NCI-H1092 treated with DMSO at 0.1 percent for 48 hours (cell line): ENCODE results near the gene HES1.

Experiments
- DNase-seq: peaks from one replicate; lab custom pipeline; 2025; lab: John Stamatoyannopoulos, UW

HES1 gene

DNA sequence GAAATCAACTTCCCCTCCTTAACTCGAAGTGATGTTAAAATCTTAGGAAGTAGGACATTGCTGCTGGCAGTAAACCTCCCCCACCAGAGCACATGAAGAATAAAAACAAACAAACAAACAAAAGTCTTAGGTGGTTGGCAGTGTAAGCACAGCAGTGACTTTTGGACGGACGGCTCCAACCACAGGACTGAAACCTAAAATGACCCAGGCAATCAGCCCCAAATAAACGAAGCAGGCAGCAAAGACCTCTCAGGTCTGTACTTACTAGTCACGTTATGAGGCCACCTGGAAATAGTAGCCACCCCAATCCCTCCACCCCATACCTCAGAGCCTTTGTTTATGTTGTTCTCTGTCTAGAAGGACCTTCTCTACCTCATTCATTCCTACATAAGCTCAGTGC is 33.5 kb upstream of the HES1 start:
- DNase-seq: no peak

DNA sequence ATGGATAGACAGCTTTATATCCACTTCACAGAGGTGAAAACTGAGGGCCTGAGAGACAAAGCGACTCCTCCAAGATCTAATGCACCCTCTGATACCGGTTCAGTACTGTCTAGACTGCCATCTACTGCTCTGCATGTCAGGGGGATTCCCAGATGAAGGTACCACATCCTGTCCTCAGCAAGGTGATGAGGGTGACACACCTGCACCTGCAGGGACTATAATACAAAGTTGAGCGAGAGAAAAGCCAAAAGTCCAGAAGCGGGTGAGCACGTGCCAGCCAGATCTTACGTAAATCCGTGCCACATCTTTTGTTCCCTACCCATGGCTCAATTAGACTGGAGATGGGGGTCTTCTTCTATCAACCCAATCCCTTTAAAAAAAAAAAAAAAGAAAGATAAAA is 32.4 kb upstream of the HES1 start:
- no peak for DNase-seq

DNA sequence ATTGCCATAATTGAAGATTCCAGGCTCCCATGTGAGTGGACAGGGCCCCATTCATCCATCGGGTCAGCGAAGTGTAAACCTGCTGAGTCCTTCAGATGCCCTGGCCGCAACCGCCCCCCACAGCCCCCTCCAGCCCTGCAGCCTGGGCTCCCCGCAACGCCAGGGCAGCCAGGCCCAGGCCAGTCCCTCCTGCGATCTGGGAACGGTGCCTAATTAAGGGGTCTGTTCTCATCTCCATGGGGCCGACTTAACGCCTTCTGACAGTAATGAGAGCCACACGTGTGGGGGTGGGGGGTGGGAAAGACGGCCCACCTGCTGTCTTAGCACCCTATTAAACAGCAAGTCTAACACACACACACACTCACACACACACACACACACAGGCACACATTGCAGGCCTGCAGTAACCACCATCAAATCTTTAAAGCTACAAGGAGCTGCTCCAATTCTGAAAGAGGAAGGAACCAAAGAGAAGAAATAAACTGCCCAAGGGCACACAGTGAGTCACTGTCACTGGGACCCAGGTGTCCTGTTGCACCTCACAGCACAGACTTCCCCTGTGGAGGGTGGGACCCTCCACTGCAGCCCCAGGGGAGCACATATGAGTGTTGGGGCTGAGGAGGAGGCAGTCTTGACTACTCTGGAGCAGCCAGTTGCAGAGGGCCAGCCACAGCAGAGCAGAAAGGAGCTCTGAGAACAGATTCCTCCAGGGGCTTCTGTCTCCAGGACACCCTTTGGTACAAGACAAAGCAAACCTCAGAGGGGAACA is 31.8 kb upstream of the HES1 start:
- no peak for DNase-seq

DNA sequence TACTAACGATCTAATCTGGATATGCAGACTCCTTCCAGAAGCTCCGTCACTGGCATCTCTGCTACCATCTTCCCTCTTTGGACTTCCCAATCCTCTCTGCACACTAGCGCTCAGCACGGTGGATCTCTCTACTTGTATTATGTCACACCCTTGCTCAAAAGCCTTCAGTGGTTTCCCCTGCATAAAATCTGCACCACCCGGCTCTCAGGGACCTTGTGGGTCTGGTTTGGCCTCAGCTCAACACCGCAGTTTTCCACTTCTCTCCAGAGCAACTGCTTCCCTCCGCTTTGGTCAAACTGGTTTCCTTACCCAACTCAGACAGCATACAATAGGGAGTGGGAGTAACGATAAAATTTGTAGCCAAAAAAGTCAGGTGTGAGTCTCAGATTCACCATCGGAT is 30.7 kb upstream of the HES1 start:
- no peak for DNase-seq

DNA sequence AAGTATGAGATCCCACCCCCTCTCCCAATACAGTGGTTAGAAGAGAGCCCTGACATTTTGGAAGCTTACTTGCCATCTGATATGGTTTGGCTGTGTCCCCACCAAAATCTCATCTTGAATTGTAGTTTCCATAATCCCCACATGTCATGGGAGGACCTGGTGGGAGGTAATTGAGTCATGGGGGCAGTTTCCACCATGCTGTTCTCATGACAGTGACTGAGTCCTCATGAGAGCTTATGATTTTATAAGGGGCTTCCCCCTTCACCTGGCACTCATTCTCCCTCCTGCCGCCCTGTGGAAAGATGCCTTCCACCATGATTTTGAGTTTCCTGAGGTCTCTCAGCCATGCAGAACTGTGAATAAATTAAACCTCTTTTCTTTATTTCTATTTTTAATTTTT is 28.8 kb upstream of the HES1 start:
- no peak for DNase-seq

DNA sequence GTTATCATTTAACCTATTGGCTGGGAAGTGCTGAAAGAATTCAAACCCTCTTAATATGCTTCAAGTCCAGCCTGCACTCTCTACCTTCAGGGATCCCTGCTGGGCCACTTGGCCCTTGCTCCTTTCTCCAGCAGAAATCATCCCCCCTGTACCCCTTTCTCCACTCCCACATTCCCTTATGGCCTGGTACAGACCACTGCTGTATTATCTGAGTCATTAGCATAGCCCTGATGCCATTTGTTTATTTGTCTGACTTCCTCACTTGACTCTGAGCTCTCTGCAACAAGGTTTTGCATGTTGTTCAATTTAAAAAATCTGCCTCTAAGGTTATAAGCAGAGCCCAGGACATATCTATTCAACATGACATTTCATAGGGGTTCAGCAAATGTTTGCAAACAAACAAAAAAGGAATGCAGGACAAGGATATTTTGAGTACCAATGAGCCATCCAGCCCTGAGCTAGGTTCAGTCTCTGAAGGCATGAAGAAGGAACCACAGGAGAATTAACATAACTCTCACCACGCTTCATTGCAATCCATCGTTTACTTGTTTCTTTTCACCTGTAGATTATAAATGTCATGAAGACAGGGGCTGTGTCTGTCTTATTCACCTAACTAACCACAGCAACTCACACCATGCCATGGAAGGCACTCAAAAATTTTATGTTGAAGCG is 26.6 kb upstream of the HES1 start:
- DNase-seq: no peak

DNA sequence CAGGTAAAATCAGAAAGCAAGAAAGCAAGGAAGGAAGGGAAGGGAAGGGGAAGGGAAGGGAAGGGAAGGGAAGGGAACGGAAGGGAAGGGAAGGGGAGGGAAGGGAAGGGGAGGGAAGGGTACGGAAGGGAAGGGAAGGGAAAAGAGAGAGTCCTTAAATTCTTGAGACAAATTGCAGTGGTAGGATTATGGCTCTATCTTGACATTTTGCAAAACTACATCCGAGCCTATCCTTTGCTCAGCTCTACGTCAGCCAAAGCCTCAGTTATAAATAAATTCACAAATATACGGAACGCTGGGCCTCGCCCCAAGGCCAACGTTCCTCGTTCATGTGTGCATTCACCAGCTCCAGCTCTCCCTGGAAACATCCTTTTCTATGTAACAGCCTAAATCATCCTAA is 25.5 kb upstream of the HES1 start:
- DNase-seq: no peak

DNA sequence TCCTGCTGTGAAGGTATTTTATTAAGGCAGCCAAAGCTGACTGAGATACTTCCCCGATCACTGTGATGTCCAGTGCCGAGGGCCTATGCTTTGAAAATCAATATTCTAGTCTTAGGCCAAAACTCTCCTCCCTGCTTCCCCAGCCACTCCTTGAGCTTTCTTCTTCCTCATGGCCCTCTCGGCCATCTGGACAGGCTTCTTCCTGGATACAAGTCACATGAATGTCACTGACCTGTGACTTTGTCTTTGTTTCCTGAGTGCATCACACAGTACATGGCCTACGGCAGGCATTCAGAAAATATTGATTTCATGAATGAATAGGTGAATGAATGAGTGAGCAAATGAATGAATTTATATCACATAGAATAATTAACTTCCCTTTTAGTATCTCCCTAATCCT is 24.6 kb upstream of the HES1 start:
- DNase-seq: no peak

DNA sequence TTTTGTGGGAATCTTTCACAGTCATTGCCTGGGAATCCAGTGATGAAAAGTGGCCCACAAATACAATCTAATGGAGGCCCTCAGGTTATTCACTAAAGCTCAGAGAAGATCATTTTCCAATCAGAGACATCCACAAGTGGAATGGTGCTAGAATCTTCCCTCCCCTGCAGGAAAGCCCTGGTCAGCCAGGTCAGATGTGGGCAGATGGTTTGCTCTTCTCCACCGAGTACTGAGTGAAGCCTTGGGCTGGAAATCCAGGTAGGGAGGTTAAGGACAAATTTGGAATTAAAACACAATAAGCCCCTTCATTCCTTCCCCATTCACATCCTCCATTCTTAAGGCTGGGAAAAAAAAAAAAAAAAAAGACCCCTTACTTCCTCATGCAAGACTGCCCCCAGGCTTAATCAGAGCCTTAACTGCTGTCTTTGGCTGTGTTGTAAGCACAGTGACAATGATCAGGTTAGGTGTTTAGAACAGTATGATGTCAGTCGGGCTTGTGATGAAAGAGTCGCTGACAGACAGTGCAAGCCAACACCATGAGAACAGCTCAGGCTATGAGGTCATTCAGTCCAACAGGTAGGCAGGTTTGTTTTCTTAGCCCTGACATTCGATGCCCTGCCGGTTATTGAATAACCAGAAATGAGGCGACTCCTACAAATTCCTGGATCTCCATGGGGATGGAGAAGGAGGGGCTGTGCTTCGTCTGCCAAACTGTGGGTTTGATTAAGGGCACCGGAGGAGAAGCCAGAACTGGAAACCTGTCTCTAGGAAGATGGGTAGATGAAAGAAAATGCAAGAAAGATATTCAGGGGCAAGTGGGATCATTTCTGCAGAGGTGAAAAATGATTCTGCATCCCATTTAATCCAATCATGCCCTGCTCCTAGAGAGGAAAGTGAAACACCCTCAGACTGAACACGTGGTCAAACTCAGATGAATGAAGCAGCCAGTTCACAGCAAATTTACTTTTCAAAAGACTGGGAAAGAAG is 23.5 kb upstream of the HES1 start:
- peak; percentile 62 for DNase-seq

DNA sequence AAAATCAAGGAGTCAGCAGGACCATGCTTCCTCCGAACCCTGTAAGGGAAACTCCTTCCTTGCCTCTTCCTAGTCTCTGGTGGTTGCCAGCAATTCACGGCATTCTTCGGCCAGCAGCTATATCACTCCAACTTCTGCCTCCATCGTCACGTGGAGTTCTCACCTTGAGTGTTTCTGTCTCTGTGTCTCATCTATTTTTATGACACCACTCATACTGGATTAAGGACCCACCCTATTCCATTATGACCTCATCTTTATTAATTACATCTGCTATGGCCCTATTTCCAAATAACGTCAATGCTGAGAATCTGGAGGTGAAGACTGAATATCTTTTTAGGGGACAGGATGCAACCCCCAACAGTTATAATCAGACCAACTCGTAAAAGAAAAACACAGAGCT is 21.8 kb upstream of the HES1 start:
- DNase-seq: no peak

DNA sequence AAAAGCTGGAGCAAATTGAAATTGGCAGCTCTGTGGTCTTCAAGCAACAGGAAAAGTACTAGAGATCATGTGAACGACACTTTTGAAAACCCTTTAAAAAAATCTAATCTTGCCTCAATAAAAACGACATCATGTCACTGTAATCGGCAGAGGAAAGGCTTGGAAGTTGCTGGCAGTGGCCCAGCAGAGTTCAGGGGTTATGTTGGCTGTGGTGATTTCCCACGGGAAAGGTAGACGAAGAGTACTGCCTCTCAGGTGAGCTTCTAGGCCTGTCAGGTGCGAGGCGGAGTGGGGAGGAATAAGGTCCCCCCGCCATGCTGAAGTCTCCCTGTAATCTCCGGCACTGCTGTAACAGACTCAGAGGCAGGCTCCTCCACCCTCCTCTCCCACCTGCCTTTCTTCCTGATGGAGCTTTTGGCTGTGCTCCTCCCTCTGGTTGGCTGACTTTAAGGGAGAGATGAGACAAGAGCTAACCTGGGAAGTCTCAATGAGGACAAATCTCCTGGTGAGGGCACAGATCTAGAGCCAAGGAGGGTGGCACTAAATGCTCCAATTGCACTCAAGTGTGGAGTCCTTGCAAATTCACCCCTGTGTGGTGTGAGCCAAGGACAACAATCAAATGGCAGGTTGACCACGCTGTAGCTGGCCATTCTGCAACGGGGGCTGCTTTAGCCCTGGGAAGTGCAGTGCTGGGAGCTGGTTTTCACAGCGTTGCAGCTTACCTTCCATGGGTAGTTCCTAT is 18.7 kb upstream of the HES1 start:
- DNase-seq: no peak

DNA sequence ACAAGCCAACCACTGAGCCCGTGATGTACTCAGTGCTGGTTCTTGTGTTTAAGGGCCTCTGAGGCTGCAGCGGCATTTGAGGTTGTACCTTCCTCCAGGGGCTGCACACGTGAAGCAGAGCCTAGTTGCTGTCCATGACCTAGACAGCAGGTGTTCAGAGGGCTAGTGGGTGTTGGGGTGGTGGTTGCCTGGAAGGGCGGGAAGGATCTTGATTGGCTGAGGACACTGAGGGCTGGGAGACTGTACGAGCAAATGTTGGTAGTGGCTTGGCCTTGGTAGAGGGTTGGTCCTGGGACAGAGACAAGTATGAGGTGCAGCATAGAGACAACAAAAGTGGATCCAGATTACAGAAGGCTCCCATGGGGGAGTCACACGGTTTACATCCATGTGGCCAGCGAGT is 17.0 kb upstream of the HES1 start:
- DNase-seq: no peak

DNA sequence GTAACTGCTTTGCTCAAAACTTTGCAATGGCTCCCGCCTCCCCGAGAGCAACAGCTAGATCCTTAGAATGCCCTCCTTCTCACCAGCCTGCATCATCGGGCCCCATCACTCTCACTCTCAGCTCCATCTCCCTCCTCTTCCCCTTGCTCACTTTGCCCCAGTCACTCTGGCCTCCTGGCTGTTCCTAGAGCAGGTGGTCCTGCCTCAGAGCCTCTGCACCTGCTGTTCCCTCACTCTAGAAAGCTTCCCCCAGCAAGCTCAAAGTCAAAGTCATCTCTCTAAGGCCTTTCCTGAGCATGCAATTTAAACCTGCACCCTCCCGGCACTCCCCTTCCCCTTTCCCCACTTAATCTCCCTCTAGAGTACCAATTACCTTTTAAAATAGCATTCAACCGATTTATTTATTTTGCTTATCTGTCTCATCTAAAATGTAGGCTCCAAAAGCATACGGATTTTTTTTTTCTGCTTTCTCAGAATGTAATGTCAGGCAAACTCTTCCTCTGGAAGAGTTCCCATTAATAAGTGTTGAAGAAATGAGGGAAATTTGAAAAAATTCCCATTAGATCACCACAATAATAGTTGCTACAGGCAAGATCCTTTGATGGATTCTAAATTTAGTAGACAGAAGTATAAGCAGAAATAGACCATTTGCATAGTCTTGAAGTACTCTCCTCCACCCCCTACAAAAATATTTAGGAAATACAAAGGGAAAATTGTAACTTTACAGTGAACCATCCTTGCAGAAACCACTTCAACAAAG is 15.9 kb upstream of the HES1 start:
- DNase-seq: no peak

DNA sequence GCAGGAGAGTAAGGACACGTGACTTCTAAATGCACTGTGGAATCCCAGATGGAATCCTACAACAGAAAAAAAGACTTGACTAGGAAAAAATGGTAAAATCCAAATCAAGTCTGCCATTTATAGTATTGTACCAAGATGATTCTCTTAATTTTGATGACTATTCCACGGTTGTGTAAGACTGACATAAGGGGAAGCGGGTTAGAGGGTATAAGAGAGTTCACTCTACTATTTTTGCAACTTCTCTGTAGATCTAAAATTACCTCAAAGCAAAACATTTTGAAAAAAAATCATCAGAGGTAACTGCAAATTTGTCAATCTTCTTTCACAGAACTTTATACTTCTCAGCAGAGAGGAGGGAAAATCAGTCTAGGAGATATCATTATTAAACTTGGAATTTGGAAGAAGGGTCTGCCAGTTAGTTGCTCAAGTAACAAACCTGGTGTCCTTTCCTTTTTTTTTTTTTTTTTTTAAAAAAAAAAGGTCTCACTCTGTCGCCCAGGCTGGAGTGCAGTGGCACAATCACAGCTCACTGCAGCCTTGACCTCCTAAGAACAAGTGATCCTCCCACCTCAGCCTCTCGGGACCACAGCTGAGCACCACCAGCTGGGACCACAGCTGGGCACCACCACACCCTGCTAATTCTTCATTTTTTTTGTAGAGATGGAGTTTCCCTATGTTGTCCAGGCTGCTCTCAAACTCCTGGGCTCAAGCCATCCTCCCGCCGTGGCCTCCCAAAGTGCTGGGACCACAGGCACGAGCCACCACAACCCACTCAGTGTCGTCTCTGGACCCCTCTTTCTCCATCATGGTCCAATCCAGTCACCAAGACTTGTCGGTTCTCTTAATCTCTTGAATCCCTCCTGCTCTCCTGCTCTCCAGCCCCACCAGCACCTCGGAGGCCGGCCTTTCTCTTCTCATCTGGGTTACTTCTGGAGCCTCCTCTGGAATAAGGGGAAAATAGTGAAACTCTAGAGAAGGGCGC is 14.9 kb upstream of the HES1 start:
- DNase-seq: no peak

DNA sequence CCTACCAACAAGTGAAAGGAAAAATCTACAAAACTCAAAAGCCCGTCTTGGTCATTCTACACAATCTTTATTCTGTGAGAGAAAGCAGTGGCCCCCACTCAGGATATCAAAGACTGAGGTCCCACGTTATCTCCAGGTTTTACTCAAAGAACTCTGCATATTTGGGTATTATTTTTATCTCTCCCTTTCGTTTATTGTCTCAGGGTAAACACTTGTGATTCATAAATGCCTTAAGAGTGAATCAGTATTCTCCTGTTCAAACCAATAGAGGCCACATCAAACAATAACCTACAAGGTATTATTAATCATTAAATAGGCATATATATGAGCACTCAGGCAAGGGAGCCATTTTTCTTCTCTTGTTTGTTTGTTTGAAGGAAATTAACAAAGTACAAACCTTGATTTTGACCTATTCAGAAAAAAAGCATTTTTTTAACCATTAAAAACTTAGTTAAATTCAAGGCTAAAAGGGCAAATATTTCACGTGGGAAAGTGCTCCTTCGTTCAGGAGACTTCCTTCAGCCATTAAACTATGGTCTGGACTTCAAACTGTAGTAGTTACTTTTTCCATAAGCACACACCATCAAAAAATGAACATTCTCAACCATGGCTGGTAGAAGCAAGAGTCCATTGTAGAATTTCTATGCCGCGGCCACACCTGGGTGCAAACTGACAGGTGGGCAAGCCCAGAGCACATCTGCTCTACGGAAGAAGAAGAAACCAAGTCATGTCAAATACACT is 13.9 kb upstream of the HES1 start:
- DNase-seq: no peak

DNA sequence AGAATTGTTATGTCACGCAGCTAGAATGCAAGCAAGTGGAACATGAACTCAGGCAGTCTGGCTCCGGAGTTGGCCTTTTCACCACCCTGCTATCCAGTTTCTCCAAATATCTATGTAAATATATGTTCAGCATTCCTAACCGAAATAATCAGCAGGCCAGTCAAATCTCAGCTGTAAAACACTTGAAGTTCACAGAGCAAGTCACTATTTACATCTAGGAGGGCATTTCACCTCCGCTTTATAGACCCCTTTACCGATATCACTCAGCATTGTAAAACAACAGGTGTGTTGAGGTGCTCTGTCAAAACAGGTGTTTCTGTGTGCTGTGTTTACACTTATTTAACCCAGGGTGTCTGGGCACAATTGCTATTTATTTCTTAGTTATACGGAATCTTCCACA is 12.2 kb upstream of the HES1 start:
- DNase-seq: no peak

DNA sequence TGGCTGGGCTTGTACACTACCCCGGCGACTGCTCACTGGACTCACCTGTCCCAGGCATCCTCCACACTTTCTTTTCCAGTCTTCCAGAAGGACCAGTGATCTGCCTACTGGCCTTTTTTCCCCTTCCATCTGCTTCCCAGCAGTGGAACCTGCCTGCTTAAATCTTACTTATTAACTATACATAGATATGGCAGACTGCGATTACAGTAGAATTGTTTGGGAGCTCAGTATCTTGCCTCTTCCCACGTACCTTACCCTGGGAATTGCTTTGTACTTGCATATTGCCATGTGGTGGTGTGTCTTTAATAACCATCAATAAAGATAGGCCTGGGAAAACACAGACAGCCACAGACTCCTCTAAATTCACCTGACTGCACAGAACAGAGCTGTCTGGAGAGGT is 11.8 kb upstream of the HES1 start:
- DNase-seq: no peak

DNA sequence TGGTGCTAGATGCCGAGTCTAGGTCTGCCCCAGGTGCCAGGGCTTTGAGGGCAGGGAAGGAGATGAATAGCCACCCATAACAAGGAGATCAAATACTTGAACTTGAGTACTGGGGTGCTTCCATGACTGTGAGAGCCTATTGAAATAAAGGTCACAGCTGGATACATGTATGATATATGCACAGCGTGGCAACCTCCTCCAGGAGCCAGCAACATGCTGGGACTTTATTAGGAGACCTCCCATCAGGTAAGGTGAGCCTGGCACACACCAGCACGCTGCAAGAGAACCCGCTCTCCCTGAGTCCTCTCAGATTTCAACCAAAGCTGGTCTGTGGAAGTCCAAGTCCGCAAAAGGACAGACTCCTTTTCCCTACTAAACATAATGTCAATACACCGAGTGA is 10.5 kb upstream of the HES1 start:
- peak; percentile 50 for DNase-seq

DNA sequence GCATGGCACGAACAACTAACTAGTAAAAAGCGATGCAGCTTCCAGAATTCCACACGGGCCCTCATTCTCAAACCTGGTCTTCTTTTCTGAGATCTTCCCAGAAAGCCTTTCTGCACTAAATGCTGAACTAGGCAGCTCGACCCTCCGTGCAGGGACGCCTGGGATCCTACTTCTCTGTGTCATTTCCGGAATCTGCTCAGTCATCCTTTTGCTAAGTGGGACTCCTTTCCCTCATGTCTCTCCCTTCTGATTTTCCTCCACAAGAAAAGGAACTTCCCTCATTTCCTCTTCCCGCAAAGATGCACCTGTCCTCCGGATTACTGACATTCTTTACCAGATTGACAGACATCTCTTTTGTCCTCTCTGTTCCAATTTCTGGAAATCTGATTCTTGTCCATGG is 9.2 kb upstream of the HES1 start:
- no peak for DNase-seq
